Spleen (tissue), 11 donors: ENCODE data around the gene COMMD7. TPM values are rescaled to one million over a fixed set of nuclear protein-coding genes. Genes with fewer than 3 reads are reported as not detected.
A peak's percentile ranks its signal among the peaks of the same experiment; 100 is the strongest.

Experiments
- DNase-seq: peaks from one replicate; pipeline ENCODE4 v3.0.0-alpha.2; 2020
- H3K27ac ChIP-seq, 8 donors: fragments of 200-600 bp; sonication (generic) in 7 of 8; 1 replicate in 4 of 8; 2 replicates in 4 of 8; pipeline versions ENCODE4 v1.5.0 to v1.8.0; 2016 to 2021; ENCODE audit warnings: inconsistent platforms in 4 of 8, mild to moderate bottlenecking in 4 of 8, moderate library complexity in 1 of 8
- H3K27me3 ChIP-seq, 7 donors: fragments of 200-600 bp; sonication (generic) in 6 of 7; replicated peaks in 1 of 7; 1 replicate in 4 of 7; 2 replicates in 3 of 7; pipeline versions ENCODE4 v1.5.0 to v1.8.0; 2016 to 2021; ENCODE audit warnings: inconsistent platforms in 3 of 7, mild to moderate bottlenecking in 1 of 7
- H3K36me3 ChIP-seq, 6 donors: fragments of 200-600 bp; sonication (generic) in 5 of 6; 1 replicate in 4 of 6; 2 replicates in 2 of 6; pipeline versions ENCODE4 v1.5.0 to v1.8.0; 2016 to 2021; ENCODE audit warnings: inconsistent platforms in 2 of 6
- H3K4me1 ChIP-seq, 6 donors: fragments of 200-600 bp; sonication (generic) in 5 of 6; 1 replicate in 3 of 6; 2 replicates in 3 of 6; pipeline versions ENCODE4 v1.5.0 to v1.8.0; 2016 to 2021; ENCODE audit warnings: inconsistent platforms in 3 of 6
- H3K4me3 ChIP-seq, 8 donors: fragments of 200-600 bp; sonication (generic) in 7 of 8; 1 replicate in 4 of 8; 2 replicates in 4 of 8; pipeline versions ENCODE4 v1.5.0 to v1.8.0; 2016 to 2021; ENCODE audit warnings: inconsistent platforms in 4 of 8, mild to moderate bottlenecking in 4 of 8, moderate library complexity in 2 of 8
- H3K9me3 ChIP-seq, 8 donors: fragments of 200-600 bp; sonication (generic) in 7 of 8; 1 replicate in 4 of 8; 2 replicates in 4 of 8; pipeline versions ENCODE4 v1.5.0 to v1.8.0; 2016 to 2021; ENCODE audit warnings: inconsistent platforms in 4 of 8
- CTCF ChIP-seq, 11 experiments: fragments of 200-600 bp in 7 of 11; fragments of 450-650 bp in 4 of 11; sonication (generic) in 4 of 11; IDR thresholded peaks in 8 of 11; conservative IDR thresholded peaks in 3 of 11; 1 replicate in 7 of 11; 2 replicates in 4 of 11; pipeline versions ENCODE4 v1.4.0 to v1.8.0; 2016 to 2021; ENCODE audit warnings: antibody characterized with exemption in 11 of 11, inconsistent platforms in 4 of 11, mild to moderate bottlenecking in 1 of 11
- POLR2A ChIP-seq, 3 donors: fragments of 450-650 bp; IDR thresholded peaks; one replicate each; pipeline ENCODE4 v1.5.1; 2017; ENCODE audit warnings: antibody characterized with exemption in 3 of 3, mild to moderate bottlenecking in 1 of 3
- POLR2AphosphoS5 ChIP-seq, 3 donors: sonication (generic); formaldehyde crosslinking; IDR thresholded peaks; one replicate each; pipeline ENCODE4 v1.5.1; 2017; ENCODE audit warnings: antibody characterized with exemption in 3 of 3
- WGBS, 5 donors: extraction: QIAGEN DNeasy Blood & Tissue Kit in 3 of 5; methylation state at CpG; one replicate each; pipeline versions ENCODE4 v1.1.5 to v1.1.7; 2013 to 2018; 5-methylcytosine and 5-hydroxymethylcytosine counted together
- intact Hi-C: fragments of 100-400 bp; cut with DNase I; formaldehyde crosslinking; loops from one replicate; pipeline ENCODE4 v1.15.0; 2023; ENCODE audit warnings: low total_unique reads
- polyA plus RNA-seq, 3 donors: library from polyadenylated mRNA; stranded (reverse); fragments of 200-250 nt; gene quantifications; one replicate each; pipeline ENCODE4 v1.2.1, GENCODE V29; 2013
- total RNA-seq, 7 donors: library from RNA; depleted of rRNA in 3 of 7; stranded (reverse); fragments of >200 nt in 3 of 7; fragmentation: NEBNext Ultra II Directional in 4 of 7; extraction: Animal tissue kit (Norgen Biotek cat#: 25700) in 4 of 7; gene quantifications; one replicate each; pipeline versions ENCODE4 v1.1.0 to v1.2.1, GENCODE V29; 2016 to 2021
- donor health status: healthy with polysubstance abuse.
- donor health status: DM: no; HTN: no; CAD: no; lungs with moderate emphysema.
- donor health status: DM: no; HTN: no; CAD: no.
- donor health status: Bipolar disorder and iron deficiency.
- donor health status: healthy.
- donor health status: DM: no; HTN: no; CAD: no.
- donor health status: DM: yes; HTN: yes; CAD: no.

Gene COMMD7
- total and polyA plus RNA-seq, 10 donors, result 24.4 to 69.2 (median 38.1) TPM

DNA sequence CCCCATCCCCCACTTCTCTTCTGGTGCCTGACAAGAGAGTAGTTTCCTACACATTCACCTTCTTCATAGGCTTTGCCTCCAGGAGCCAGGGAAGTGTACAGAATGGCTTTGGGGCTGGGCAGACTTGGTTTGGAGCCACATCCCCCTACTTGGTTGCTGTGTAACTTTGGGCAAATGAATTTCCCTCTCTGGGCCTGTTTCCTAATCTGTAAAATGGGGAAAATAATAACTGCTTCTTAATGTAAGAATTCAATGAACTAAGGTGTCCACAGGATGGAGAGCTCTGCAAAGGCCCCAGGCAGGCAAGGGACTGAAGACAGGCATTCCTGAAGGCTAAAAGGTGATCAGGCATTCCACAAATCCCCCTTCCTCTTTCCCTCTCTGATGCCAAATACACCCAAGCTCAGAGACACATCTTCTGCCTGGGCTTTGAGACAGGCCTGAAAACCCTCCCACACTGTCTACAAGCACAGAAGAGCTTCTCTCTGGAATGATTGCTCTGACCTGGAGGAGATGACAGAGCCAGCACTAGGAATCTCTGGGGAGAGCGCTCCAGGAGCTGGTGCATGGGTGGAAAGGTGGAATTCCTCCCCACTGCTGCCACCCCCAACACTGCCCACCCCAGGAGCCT is 62.6 kb downstream of the COMMD7 start:
- intact Hi-C loops, result no loop called here
- TF ChIP-seq CTCF (IDR thresholded peaks at IDR 0.05 in 8 of 11, conservative IDR thresholded peaks at IDR 0.05 in 3 of 11) (no peak), POLR2A (IDR thresholded peaks at IDR 0.05) (no peak), POLR2AphosphoS5 (IDR thresholded peaks at IDR 0.05) (no peak)
- no peak for DNase-seq
- H3K36me3 ChIP-seq, result no peaks in the 10 kb centered on the region
- H3K4me1 ChIP-seq, result peaks cover 0 to 31% (median 14%) of the 10 kb centered on the region in 6 donors
- WGBS, 5 donors, result 100% methylated on average over 1 of the region's 1 CpG; no CpG with 5 or more reads in 2 of the 5 donors
- no peaks in the 10 kb centered on the region for H3K27me3 ChIP-seq
- no peaks in the 10 kb centered on the region for H3K9me3 ChIP-seq
- no peak overlapping the region for H3K4me3 ChIP-seq
- H3K27ac ChIP-seq, result peak overlapping the region in 2 of 8 donors; percentile 10 to 33

- H3K27ac ChIP-seq, result no peak overlapping the region
- no peaks in the 10 kb centered on the region for H3K27me3 ChIP-seq
- H3K4me1 ChIP-seq, result peaks cover 0 to 37% (median 18%) of the 10 kb centered on the region in 6 donors
- 58 to 86% (median 70%) methylated on average over 5 to 6 of the region's 6 CpGs for WGBS, 5 donors
- no peak overlapping the region for H3K4me3 ChIP-seq
- intact Hi-C loops, result no loop called here
- no peaks in the 10 kb centered on the region for H3K36me3 ChIP-seq
- DNase-seq, result no peak
- H3K9me3 ChIP-seq, result no peaks in the 10 kb centered on the region
- TF ChIP-seq CTCF (IDR thresholded peaks at IDR 0.05 in 8 of 11, conservative IDR thresholded peaks at IDR 0.05 in 3 of 11), result no peak
- TF ChIP-seq POLR2A (IDR thresholded peaks at IDR 0.05), result no peak
- no peak for TF ChIP-seq POLR2AphosphoS5 (IDR thresholded peaks at IDR 0.05)
These were observed 64.3 kb downstream of the COMMD7 start for GRCh38 chr20:32678948-32679347.

- WGBS, 5 donors, result 83 to 90% (median 86%) methylated on average over 13 of the region's 13 CpGs
- H3K36me3 ChIP-seq, result no peaks in the 10 kb centered on the region
- H3K4me1 ChIP-seq, result peaks cover 5 to 43% (median 24%) of the 10 kb centered on the region in 6 donors
- no peaks in the 10 kb centered on the region for H3K9me3 ChIP-seq
- H3K27ac ChIP-seq, result no peak overlapping the region
- H3K27me3 ChIP-seq, result no peaks in the 10 kb centered on the region
- no peak for TF ChIP-seq CTCF (IDR thresholded peaks at IDR 0.05 in 8 of 11, conservative IDR thresholded peaks at IDR 0.05 in 3 of 11)
- TF ChIP-seq POLR2A (IDR thresholded peaks at IDR 0.05), result no peak
- TF ChIP-seq POLR2AphosphoS5 (IDR thresholded peaks at IDR 0.05), result no peak
- DNase-seq, result no peak
- intact Hi-C loops, result loop anchor here (2.0 kb wide), 1 partner anchor 103 kb away; no protein-coding TSS in a partner anchor
- no peak overlapping the region for H3K4me3 ChIP-seq
These were observed 67.9 kb downstream of the COMMD7 start for GRCh38 chr20:32675223-32675975.

GRCh38 chr20:32674362-32674789 is 68.9 kb downstream of the COMMD7 start:
- intact Hi-C loops, result loop anchor here (2.0 kb wide), 1 partner anchor 104 kb away; no protein-coding TSS in a partner anchor
- H3K9me3 ChIP-seq, result no peaks in the 10 kb centered on the region
- 17 to 34% (median 24%) methylated on average over 5 of the region's 5 CpGs for WGBS, 5 donors
- no peak for TF ChIP-seq POLR2A (IDR thresholded peaks at IDR 0.05)
- peak; percentile 19 to 76 (median 66) for TF ChIP-seq CTCF (IDR thresholded peaks at IDR 0.05 in 8 of 11, conservative IDR thresholded peaks at IDR 0.05 in 3 of 11)
- no peaks in the 10 kb centered on the region for H3K36me3 ChIP-seq
- H3K27ac ChIP-seq, result no peak overlapping the region
- no peak for DNase-seq
- no peak overlapping the region for H3K4me3 ChIP-seq
- no peaks in the 10 kb centered on the region for H3K27me3 ChIP-seq
- H3K4me1 ChIP-seq, result peaks cover 5 to 42% (median 24%) of the 10 kb centered on the region in 6 donors
